Loucy (cell line): Measurements from ENCODE around the gene FAHD1.
A peak's percentile ranks its signal among the peaks of the same experiment; 100 is the strongest.

ENCODE experiments used
- H2AFZ ChIP-seq: fragments of 200-600 bp; sonication (generic); 2 replicates; pipeline ENCODE4 v1.6.0; 2016; ENCODE audit warnings: antibody characterized with exemption, mild to moderate bottlenecking, low read length, moderate library complexity
- H3F3A ChIP-seq: fragments of 200-600 bp; 2 replicates; pipeline ENCODE4 v1.6.0; 2016; ENCODE audit warnings: antibody characterized with exemption, low read depth, mild to moderate bottlenecking
- H3K27me3 ChIP-seq: fragments of 200-600 bp; sonication (generic); 2 replicates; pipeline ENCODE4 v1.6.1; 2014; ENCODE audit warnings: low read length, mild to moderate bottlenecking; ENCODE audit not compliant: insufficient read depth, poor library complexity, severe bottlenecking
- H3K36me3 ChIP-seq: fragments of 200-600 bp; sonication (generic); 2 replicates; pipeline ENCODE4 v1.6.1; 2016; ENCODE audit warnings: low read length; ENCODE audit not compliant: insufficient read depth
- H3K4me1 ChIP-seq: fragments of 200-600 bp; sonication (generic); 2 replicates; pipeline ENCODE4 v1.5.1; 2014; ENCODE audit warnings: low read length, mild to moderate bottlenecking; ENCODE audit not compliant: insufficient read depth, poor library complexity, severe bottlenecking
- H3K4me2 ChIP-seq: fragments of 200-600 bp; sonication (generic); 2 replicates; pipeline ENCODE4 v1.6.0; 2014; ENCODE audit warnings: antibody characterized with exemption, low read length, low read depth, mild to moderate bottlenecking; ENCODE audit not compliant: poor library complexity, severe bottlenecking
- H3K4me3 ChIP-seq: fragments of 200-600 bp; sonication (generic); 2 replicates; pipeline ENCODE4 v1.5.1; 2014; ENCODE audit warnings: low read length, mild to moderate bottlenecking, mixed read lengths; ENCODE audit not compliant: poor library complexity, severe bottlenecking
- H3K79me2 ChIP-seq: fragments of 200-600 bp; sonication (generic); 2 replicates; pipeline ENCODE4 v1.6.1; 2014; ENCODE audit warnings: low read length; ENCODE audit not compliant: insufficient read depth
- H3K9ac ChIP-seq: fragments of 200-600 bp; sonication (generic); 2 replicates; pipeline ENCODE4 v1.6.0; 2014; ENCODE audit warnings: mild to moderate bottlenecking, low read depth, low read length, moderate library complexity; ENCODE audit not compliant: poor library complexity, severe bottlenecking
- H3K9me2 ChIP-seq: fragments of 200-600 bp; sonication (generic); replicated peaks from 2 replicates; pipeline ENCODE4 v1.6.1; 2016; ENCODE audit warnings: low read depth, low read length, mixed read lengths
- H3K9me3 ChIP-seq: fragments of 200-600 bp; sonication (generic); 2 replicates; pipeline ENCODE4 v1.6.1; 2014; ENCODE audit warnings: mild to moderate bottlenecking, antibody characterized with exemption, low read length, low read depth; ENCODE audit not compliant: insufficient read depth
- H4K20me1 ChIP-seq: fragments of 200-600 bp; sonication (generic); 2 replicates; pipeline ENCODE4 v1.6.0; 2014; ENCODE audit warnings: antibody characterized with exemption, low read length, mild to moderate bottlenecking; ENCODE audit not compliant: insufficient read depth, poor library complexity, severe bottlenecking
- CTCF ChIP-seq: fragments of 200-600 bp; sonication (generic); conservative IDR thresholded peaks from 2 replicates; pipeline ENCODE4 v1.5.1; 2014; ENCODE audit warnings: mild to moderate bottlenecking, antibody characterized with exemption, low read length
- EZH2phosphoT487 ChIP-seq: fragments of 200-600 bp; IDR thresholded peaks from 2 replicates; pipeline ENCODE4 v1.6.1; 2018; ENCODE audit warnings: antibody characterized with exemption, mild to moderate bottlenecking, moderate library complexity, borderline replicate concordance

The FAHD1 gene

DNA sequence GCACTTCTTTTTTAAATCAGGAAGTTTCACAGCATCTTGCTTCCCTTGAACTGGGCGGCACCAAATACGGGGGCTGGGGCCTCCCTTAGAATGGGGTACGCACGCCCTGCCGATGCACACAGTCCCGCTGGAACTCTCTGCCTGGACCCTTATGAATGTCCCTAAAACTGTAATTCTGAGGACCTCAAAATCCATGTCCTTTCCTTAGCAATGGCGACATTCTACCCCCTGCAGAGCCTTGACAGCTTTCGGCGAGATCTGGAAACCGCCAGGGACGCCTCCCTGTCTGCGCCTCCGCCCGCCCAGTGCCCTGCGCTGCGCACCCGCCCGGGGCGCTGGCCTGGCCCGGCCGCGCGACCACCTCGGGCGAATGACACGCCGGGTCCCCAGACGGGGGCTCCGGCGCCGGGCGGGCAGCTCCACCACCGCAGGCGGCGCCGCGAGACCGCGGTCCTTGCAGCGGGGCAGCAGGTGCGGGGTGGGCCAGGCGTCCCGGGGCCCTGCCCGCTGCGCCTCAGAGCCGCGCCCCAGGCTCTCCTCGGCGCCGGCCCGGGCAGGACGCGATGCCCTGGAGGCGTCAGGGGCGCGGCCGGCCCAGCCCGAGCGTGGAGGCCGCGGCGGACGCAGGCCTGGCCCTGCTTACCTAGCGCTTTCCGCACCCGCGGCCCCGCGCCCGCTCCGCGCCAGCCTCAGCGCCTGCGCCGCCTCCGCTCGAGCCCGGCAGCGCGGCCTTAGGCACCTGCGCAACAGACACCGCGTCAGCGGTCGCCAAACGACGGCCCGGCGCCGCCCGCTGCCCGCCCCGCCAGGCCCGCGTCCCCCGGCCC, 929 bp upstream of the FAHD1 start:
- Histone ChIP-seq H3K9me2 (no peaks in the 10 kb centered on the region), H3K79me2 (peaks cover 30% of the 10 kb centered on the region), H3F3A (no peaks in the 10 kb centered on the region), H3K4me1 (peaks cover 3% of the 10 kb centered on the region), H3K36me3 (no peaks in the 10 kb centered on the region), H3K27me3 (no peaks in the 10 kb centered on the region), H3K9ac (peak overlapping the region; percentile 58), H4K20me1 (no peaks in the 10 kb centered on the region), H2AFZ (no peak overlapping the region), H3K4me3 (peak overlapping the region; percentile 72), H3K9me3 (no peaks in the 10 kb centered on the region), H3K4me2 (peak overlapping the region; percentile 71)
- TF ChIP-seq CTCF (no peak), EZH2phosphoT487 (no peak)

- Histone ChIP-seq H3F3A (no peaks in the 10 kb centered on the region), H3K4me1 (peaks cover 3% of the 10 kb centered on the region), H3K9me2 (no peaks in the 10 kb centered on the region), H3K9me3 (no peaks in the 10 kb centered on the region), H4K20me1 (no peaks in the 10 kb centered on the region), H3K4me2 (peak overlapping the region; percentile 81), H3K79me2 (peaks cover 30% of the 10 kb centered on the region), H2AFZ (no peak overlapping the region), H3K4me3 (peak overlapping the region; percentile 91), H3K9ac (no peak overlapping the region), H3K27me3 (no peaks in the 10 kb centered on the region), H3K36me3 (no peaks in the 10 kb centered on the region)
- TF ChIP-seq CTCF (no peak), EZH2phosphoT487 (no peak)
These were observed 1.8 kb downstream of the FAHD1 start for GRCh38 chr16:1828645-1829410.

DNA sequence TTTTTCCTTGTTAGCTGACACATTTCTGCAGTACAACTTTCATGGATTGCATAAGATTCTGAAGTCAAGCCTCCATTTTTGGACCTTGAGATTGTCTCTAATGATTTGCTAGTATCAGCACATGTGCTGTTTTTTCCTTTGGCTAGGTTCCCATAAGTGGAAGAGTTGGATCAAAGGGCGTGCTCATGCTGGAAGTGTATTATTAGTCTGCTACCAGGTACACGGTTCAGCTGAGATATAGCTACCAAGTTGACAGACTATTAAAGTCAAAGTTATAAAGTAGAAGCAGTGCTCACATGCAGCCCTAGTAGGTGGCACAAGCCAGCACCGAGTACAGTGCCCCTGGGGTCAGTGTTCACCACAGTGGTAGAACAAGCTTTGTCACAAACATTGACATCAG, 3.2 kb downstream of the FAHD1 start:
- H3K4me2 ChIP-seq, result peak overlapping the region; percentile 16
- no peaks in the 10 kb centered on the region for H3F3A ChIP-seq
- peaks cover 29% of the 10 kb centered on the region for H3K79me2 ChIP-seq
- no peak overlapping the region for H3K9ac ChIP-seq
- H3K9me3 ChIP-seq, result no peaks in the 10 kb centered on the region
- TF ChIP-seq EZH2phosphoT487 (no peak), CTCF (no peak)
- H3K27me3 ChIP-seq, result no peaks in the 10 kb centered on the region
- no peak overlapping the region for H2AFZ ChIP-seq
- no peaks in the 10 kb centered on the region for H3K9me2 ChIP-seq
- no peaks in the 10 kb centered on the region for H3K36me3 ChIP-seq
- no peak overlapping the region for H3K4me3 ChIP-seq
- peaks cover 3% of the 10 kb centered on the region for H3K4me1 ChIP-seq
- H4K20me1 ChIP-seq, result no peaks in the 10 kb centered on the region
